Naive thymus-derived CD4-positive, alpha-beta T cell (primary cell): Measurements from ENCODE around the gene ABCA6. TPM values are rescaled to one million over a fixed set of nuclear protein-coding genes. Genes with fewer than 3 reads are reported as not detected.

Source experiments
- ATAC-seq: fragments of 150-1000 bp; cut with Tn5 transposase; 2 replicates; pipeline ENCODE4 v1.10.0; 2021; ENCODE audit warnings: mild to moderate bottlenecking, moderate library complexity
- CTCF ChIA-PET: fragments of 350-600 bp; sonication (Branson Sonifier 250); formaldehyde crosslinking; loops from one replicate; lab custom pipeline; 2021; ENCODE audit warnings: antibody characterized with exemption; lab: Charles Lee
- POLR2A ChIA-PET: fragments of 350-600 bp; sonication (Branson Sonifier 250); formaldehyde crosslinking; loops from one replicate; lab custom pipeline; 2021; ENCODE audit warnings: antibody characterized with exemption, inconsistent platforms; lab: Charles Lee
- DNase-seq, 9 donors: peaks; one replicate each; pipeline versions ENCODE4 v3.0.0 to v3.0.0-alpha.2; 2020 to 2022; ENCODE audit warnings: mixed read lengths in 1 of 9
- H3K27ac ChIP-seq: one replicate; pipeline ENCODE4 v1.7.0; 2013; ENCODE audit warnings: mild to moderate bottlenecking, low read depth, low read length, moderate library complexity
- H3K27me3 ChIP-seq, 2 donors: one replicate each; pipeline ENCODE4 v1.7.0; 2013; ENCODE audit warnings: low read length in 2 of 2, mild to moderate bottlenecking in 2 of 2, moderate library complexity in 2 of 2; ENCODE audit not compliant: control insufficient read depth in 2 of 2, insufficient read depth in 2 of 2
- H3K36me3 ChIP-seq, 3 experiments: 1 replicate in 2 of 3; 2 replicates in 1 of 3; pipeline ENCODE4 v1.7.0; 2013; ENCODE audit warnings: low read length in 3 of 3, mild to moderate bottlenecking in 3 of 3, moderate library complexity in 1 of 3; ENCODE audit not compliant: insufficient read depth in 3 of 3, control insufficient read depth in 2 of 3
- H3K4me1 ChIP-seq, 2 donors: one replicate each; pipeline ENCODE4 v1.7.0; 2013; ENCODE audit warnings: low read length in 2 of 2, mild to moderate bottlenecking in 2 of 2, moderate library complexity in 1 of 2; ENCODE audit not compliant: control insufficient read depth in 2 of 2, insufficient read depth in 2 of 2
- H3K4me3 ChIP-seq: 2 replicates; pipeline ENCODE4 v1.7.0; 2013; ENCODE audit warnings: mild to moderate bottlenecking, low read length
- H3K9me3 ChIP-seq, 3 experiments: 1 replicate in 2 of 3; 2 replicates in 1 of 3; pipeline ENCODE4 v1.7.0; 2013; ENCODE audit warnings: low read length in 3 of 3; ENCODE audit not compliant: control insufficient read depth in 2 of 3
- H3K27ac Mint-ChIP-seq, 9 donors: one replicate each; pipeline ENCODE4 v1.8.0; 2020 to 2022; ENCODE audit warnings: mixed read lengths in 9 of 9, mild to moderate bottlenecking in 8 of 9, moderate library complexity in 5 of 9, inconsistent platforms in 2 of 9
- H3K27me3 Mint-ChIP-seq, 5 donors: one replicate each; pipeline ENCODE4 v1.8.0; 2021 to 2022; ENCODE audit warnings: mixed read lengths in 5 of 5, mild to moderate bottlenecking in 1 of 5
- H3K36me3 Mint-ChIP-seq, 5 donors: one replicate each; pipeline ENCODE4 v1.8.0; 2020 to 2022; ENCODE audit warnings: mixed read lengths in 5 of 5, mild to moderate bottlenecking in 3 of 5, inconsistent platforms in 1 of 5
- H3K4me1 Mint-ChIP-seq, 7 donors: one replicate each; pipeline ENCODE4 v1.8.0; 2020 to 2022; ENCODE audit warnings: mixed read lengths in 7 of 7, mild to moderate bottlenecking in 3 of 7, inconsistent platforms in 1 of 7
- H3K4me3 Mint-ChIP-seq, 10 donors: one replicate each; pipeline ENCODE4 v1.8.0; 2020 to 2022; ENCODE audit warnings: mild to moderate bottlenecking in 10 of 10, mixed read lengths in 10 of 10, moderate library complexity in 6 of 10, inconsistent platforms in 2 of 10
- H3K9me3 Mint-ChIP-seq, 11 donors: one replicate each; pipeline ENCODE4 v1.8.0; 2020 to 2022; ENCODE audit warnings: mixed read lengths in 11 of 11, mild to moderate bottlenecking in 4 of 11, inconsistent platforms in 1 of 11, moderate library complexity in 1 of 11
- intact Hi-C, 2 donors: fragments of 100-400 bp; cut with micrococcal nuclease; formaldehyde crosslinking; loops; one replicate each; pipeline ENCODE4 v1.15.1; 2023
- polyA plus RNA-seq, 2 donors: library from polyadenylated mRNA; unstranded; fragments of 300-500 nt; fragmentation: Illumina TruSeq; gene quantifications; one replicate each; pipeline ENCODE4 v1.2.3, GENCODE V29; 2021
- total RNA-seq, 6 experiments: library from RNA in 5 of 6; stranded (reverse) in 5 of 6; gene quantifications; 1 replicate in 5 of 6; 2 replicates in 1 of 6; pipeline ENCODE4 v1.2.3 and lab custom pipeline; 2021 to 2026

Gene ABCA6
- total and polyA plus RNA-seq, 7 experiments from 2014 or later = 0.24 to 1.1 (median 0.93) TPM; not detected in 2

DNA sequence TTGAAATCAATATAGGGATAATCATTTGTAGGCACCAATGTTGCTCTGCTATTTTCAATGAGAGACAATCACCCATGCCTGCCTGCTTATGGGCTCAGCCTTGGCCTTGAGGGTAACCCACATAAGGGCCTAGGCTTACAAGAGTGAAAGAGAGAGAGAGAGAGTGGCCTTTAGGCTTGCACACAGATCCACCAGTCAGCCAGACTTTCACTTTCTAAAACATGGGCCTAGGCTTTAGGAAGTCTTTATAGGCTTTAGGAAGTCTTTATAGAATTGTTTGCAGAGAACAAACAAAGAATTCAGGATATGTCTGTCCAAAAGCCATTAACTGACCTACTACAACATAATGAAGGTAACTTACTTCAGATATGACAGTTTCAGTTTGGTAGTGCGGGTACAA lies 84.4 kb downstream of the ABCA6 start:
- ChIA-PET CTCF (no interaction called here), POLR2A (no interaction called here)
- no peak overlapping the region for H3K27ac ChIP-seq
- H3K4me3 Mint-ChIP-seq = no peak overlapping the region
- H3K36me3 Mint-ChIP-seq = peaks cover 0 to 16% (median 0%) of the 10 kb centered on the region in 5 donors
- ATAC-seq (no peak), DNase-seq (no peak)
- H3K36me3 ChIP-seq = no peaks in the 10 kb centered on the region
- H3K27me3 Mint-ChIP-seq = peaks cover 0 to 9% (median 5%) of the 10 kb centered on the region in 5 donors
- H3K4me1 Mint-ChIP-seq = no peaks in the 10 kb centered on the region
- no peaks in the 10 kb centered on the region for H3K27me3 ChIP-seq
- H3K9me3 Mint-ChIP-seq = peaks cover 0 to 43% (median 12%) of the 10 kb centered on the region in 11 donors
- intact Hi-C loops = no loop called here
- peaks cover 0 to 3% (median 0%) of the 10 kb centered on the region in 3 experiments for H3K9me3 ChIP-seq
- no peak overlapping the region for H3K4me3 ChIP-seq
- H3K4me1 ChIP-seq = no peaks in the 10 kb centered on the region
- H3K27ac Mint-ChIP-seq = no peak overlapping the region

DNA sequence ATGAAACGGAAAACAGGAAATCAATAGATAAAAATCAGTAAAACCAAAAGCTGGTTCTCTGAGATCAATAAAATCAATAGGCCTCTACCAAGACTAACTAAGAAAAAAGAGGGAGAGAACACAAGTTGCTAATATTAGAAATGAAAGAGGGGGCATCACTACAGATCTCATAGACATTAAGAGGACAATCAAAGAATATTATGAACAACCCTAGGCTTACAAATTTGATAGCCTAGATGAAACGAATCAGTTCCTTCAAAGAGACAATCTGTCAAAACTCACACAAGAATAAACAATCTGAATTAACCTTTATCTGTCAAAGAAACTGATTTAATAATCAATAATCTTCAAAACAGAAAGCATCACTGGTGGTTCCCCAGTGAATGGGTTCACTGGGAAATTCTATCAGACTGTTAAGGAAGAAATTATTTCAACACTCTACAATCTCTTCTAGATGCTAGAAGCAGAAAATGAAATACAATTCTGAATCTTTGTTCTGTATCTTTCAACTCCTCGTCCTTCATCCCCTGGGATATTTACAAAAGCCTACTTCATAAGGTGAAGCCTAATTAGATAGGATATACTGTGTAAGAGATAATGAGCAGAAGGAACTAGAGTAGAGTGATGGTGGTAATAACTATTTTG lies 85.4 kb downstream of the ABCA6 start:
- Mint-ChIP-seq H3K27me3 (peaks cover 5 to 12% (median 6%) of the 10 kb centered on the region in 5 donors), H3K9me3 (peaks cover 0 to 45% (median 12%) of the 10 kb centered on the region in 11 donors), H3K36me3 (peaks cover 0 to 16% (median 4%) of the 10 kb centered on the region in 5 donors), H3K4me3 (no peak overlapping the region), H3K27ac (no peak overlapping the region), H3K4me1 (no peaks in the 10 kb centered on the region)
- Histone ChIP-seq H3K27ac (no peak overlapping the region), H3K9me3 (peaks cover 0 to 3% (median 0%) of the 10 kb centered on the region in 3 experiments), H3K27me3 (no peaks in the 10 kb centered on the region), H3K36me3 (no peaks in the 10 kb centered on the region), H3K4me1 (no peaks in the 10 kb centered on the region), H3K4me3 (no peak overlapping the region)
- DNase-seq (no peak), ATAC-seq (no peak)
- POLR2A ChIA-PET = no interaction called here
- intact Hi-C loops = no loop called here
- CTCF ChIA-PET = no interaction called here

DNA sequence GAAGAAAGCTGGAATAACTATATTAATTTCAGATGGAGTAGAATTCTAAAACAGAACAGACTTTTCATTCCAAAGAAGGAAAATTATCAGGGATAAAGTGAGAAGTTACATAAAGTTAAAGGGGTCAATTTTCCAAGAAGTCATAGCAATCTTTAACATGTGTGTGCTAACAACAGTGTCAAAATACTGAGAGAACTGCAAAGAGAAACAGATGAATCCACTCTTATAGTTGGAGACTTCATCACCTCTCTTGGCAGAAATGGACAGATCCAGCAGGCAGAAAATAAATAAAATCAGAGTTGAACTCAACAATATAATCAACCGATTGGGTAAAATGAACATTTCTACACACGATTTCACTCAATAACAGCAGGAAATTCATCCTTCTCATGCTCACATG lies 86.4 kb downstream of the ABCA6 start:
- DNase-seq (no peak), ATAC-seq (no peak)
- CTCF ChIA-PET = no interaction called here
- Mint-ChIP-seq H3K27me3 (peaks cover 5 to 18% (median 12%) of the 10 kb centered on the region in 5 donors), H3K9me3 (peaks cover 0 to 45% (median 12%) of the 10 kb centered on the region in 11 donors), H3K27ac (no peak overlapping the region), H3K4me1 (no peaks in the 10 kb centered on the region), H3K36me3 (peaks cover 0 to 16% (median 4%) of the 10 kb centered on the region in 5 donors), H3K4me3 (no peak overlapping the region)
- no peaks in the 10 kb centered on the region for H3K36me3 ChIP-seq
- peaks cover 0 to 3% (median 0%) of the 10 kb centered on the region in 3 experiments for H3K9me3 ChIP-seq
- POLR2A ChIA-PET = no interaction called here
- intact Hi-C loops = no loop called here
- H3K4me1 ChIP-seq = no peaks in the 10 kb centered on the region
- H3K4me3 ChIP-seq = no peak overlapping the region
- H3K27ac ChIP-seq = no peak overlapping the region
- no peaks in the 10 kb centered on the region for H3K27me3 ChIP-seq

DNA sequence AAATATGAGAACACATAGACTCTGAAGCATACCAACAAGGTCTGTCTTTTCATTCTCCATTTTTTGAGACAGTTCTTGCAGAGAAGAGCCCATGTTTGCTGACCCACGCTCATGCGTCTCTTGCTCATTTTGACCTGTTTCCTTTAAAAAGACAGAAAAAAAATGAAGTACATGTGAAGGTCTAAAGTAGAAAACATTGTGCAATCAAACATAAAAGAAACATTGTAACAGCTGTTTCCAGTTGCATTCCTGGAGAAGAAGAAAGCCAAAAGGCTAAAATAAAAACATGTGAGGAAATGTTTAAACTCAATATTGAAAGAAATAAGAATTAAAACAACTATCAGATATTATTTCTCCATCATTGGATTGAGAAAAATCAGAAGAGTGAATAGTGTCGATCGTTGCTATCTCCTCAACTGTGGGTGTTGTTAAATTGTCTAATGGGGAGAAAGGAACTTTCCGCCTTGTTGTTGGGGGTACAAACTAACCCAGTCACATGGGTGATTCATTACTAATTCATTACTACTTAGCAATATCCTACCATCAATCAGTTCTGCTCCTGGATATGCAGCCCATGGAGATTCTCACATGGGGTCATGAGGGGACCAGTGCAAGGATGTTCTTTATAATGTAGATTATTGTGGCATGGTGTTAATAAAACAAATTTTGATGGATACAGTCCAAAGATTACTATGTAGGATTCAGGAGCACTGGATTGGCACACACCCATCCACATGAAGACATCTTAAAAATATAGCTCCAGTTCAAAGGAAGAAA lies 90.5 kb downstream of the ABCA6 start:
- Mint-ChIP-seq H3K27ac (no peak overlapping the region), H3K27me3 (peaks cover 0 to 12% (median 10%) of the 10 kb centered on the region in 5 donors), H3K9me3 (peaks cover 0 to 30% (median 10%) of the 10 kb centered on the region in 11 donors), H3K36me3 (peaks cover 0 to 10% (median 0%) of the 10 kb centered on the region in 5 donors), H3K4me1 (peaks cover 0 to 20% (median 13%) of the 10 kb centered on the region in 7 donors), H3K4me3 (no peak overlapping the region)
- no peaks in the 10 kb centered on the region for H3K36me3 ChIP-seq
- no peaks in the 10 kb centered on the region for H3K27me3 ChIP-seq
- intact Hi-C loops = no loop called here
- H3K4me3 ChIP-seq = no peak overlapping the region
- POLR2A ChIA-PET = no interaction called here
- CTCF ChIA-PET = no interaction called here
- H3K4me1 ChIP-seq = no peaks in the 10 kb centered on the region
- peaks cover 0 to 3% (median 0%) of the 10 kb centered on the region in 3 experiments for H3K9me3 ChIP-seq
- no peak overlapping the region for H3K27ac ChIP-seq
- ATAC-seq (no peak), DNase-seq (no peak)

DNA sequence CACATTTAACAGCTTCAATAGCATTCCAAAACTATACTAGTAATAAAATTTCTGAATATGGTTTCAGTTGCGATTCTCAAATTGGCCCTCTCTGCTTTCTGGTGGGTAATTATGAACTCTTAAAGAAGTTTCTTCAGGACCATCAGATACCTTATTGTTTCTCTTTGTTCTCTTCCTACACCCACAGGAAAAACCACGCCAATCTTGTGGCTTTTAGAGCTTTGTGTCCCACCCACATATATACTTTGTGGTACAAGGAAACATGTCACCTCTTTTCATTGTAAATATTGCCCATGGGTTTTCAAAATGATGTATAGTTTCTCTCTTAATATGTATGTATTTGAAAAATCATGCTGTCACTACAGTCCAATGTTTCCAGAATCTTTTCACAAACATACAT lies 93.1 kb downstream of the ABCA6 start:
- no peaks in the 10 kb centered on the region for H3K36me3 ChIP-seq
- H3K36me3 Mint-ChIP-seq = peaks cover 0 to 5% (median 0%) of the 10 kb centered on the region in 5 donors
- H3K27ac ChIP-seq = no peak overlapping the region
- H3K27ac Mint-ChIP-seq = no peak overlapping the region
- ChIA-PET CTCF (no interaction called here), POLR2A (no interaction called here)
- no peaks in the 10 kb centered on the region for H3K4me1 ChIP-seq
- DNase-seq (no peak), ATAC-seq (no peak)
- peaks cover 0 to 14% (median 3%) of the 10 kb centered on the region in 11 donors for H3K9me3 Mint-ChIP-seq
- intact Hi-C loops = no loop called here
- no peak overlapping the region for H3K4me3 ChIP-seq
- H3K27me3 ChIP-seq = no peaks in the 10 kb centered on the region
- peaks cover 0 to 16% (median 10%) of the 10 kb centered on the region in 5 donors for H3K27me3 Mint-ChIP-seq
- peak overlapping the region in 2 of 10 donors; percentile 11 to 29 for H3K4me3 Mint-ChIP-seq
- no peaks in the 10 kb centered on the region for H3K9me3 ChIP-seq
- peaks cover 0 to 20% (median 13%) of the 10 kb centered on the region in 7 donors for H3K4me1 Mint-ChIP-seq

DNA sequence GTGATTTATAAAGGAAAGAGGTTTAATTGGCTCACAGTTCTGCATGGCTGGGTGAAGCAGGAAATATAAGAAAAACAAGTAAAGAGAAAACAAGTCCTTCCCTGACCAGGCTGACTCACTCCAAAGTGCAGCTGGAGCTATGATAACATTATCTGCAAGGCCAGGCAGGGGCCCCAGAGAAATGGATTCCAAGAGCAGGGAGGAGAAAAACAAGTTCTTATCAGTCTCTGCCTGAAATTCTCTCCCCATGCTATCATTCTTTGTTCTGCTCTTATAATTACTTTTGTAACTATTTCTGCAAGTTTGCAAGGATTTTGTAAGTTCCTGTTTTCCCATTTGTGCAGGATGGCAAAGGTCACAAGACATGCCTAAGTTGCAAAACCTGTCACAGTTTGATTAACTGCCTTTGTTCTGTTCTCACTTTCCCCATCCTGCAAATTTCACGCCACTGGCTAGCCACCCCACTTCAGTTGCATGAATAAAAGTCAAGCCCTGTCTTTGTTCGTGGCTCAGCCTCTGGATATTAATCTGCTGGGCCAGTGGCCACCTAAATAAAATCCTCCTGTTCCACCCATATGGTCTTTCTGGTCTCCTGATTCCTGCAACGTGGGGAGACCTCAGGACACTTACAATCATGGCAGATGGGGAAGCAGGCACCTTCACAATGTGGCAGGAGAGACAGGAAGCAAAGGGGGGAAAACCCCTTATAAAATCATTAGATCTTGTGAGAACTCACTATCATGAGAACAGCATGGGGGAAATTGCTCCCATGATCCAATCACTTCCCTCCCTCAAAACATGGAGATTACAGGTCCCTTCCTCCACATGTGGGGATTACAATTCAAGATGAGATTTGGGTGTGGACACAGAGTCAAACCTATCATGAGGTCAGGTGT lies 94.1 kb downstream of the ABCA6 start:
- ChIA-PET POLR2A (no interaction called here), CTCF (no interaction called here)
- Mint-ChIP-seq H3K4me3 (no peak overlapping the region), H3K9me3 (peaks cover 0 to 9% (median 0%) of the 10 kb centered on the region in 11 donors), H3K36me3 (peaks cover 0 to 5% (median 0%) of the 10 kb centered on the region in 5 donors), H3K4me1 (peaks cover 0 to 20% (median 13%) of the 10 kb centered on the region in 7 donors), H3K27me3 (peaks cover 0 to 16% (median 10%) of the 10 kb centered on the region in 5 donors), H3K27ac (no peak overlapping the region)
- intact Hi-C loops = no loop called here
- no peaks in the 10 kb centered on the region for H3K27me3 ChIP-seq
- H3K9me3 ChIP-seq = no peaks in the 10 kb centered on the region
- DNase-seq = no peak
- ATAC-seq = no peak
- H3K27ac ChIP-seq = no peak overlapping the region
- H3K4me3 ChIP-seq = no peak overlapping the region
- no peaks in the 10 kb centered on the region for H3K4me1 ChIP-seq
- no peaks in the 10 kb centered on the region for H3K36me3 ChIP-seq
